Spleen (tissue), 11 donors: Measurements from ENCODE around the gene ARHGEF10L. TPM values are rescaled to one million over a fixed set of nuclear protein-coding genes. Genes with fewer than 3 reads are reported as not detected.

Experiments
- DNase-seq: peaks from one replicate; pipeline ENCODE4 v3.0.0-alpha.2; 2020
- H3K27ac ChIP-seq, 8 donors: fragments of 200-600 bp; sonication (generic) in 7 of 8; 1 replicate in 4 of 8; 2 replicates in 4 of 8; pipeline versions ENCODE4 v1.5.0 to v1.8.0; 2016 to 2021; ENCODE audit warnings: inconsistent platforms in 4 of 8, mild to moderate bottlenecking in 4 of 8, moderate library complexity in 1 of 8
- H3K27me3 ChIP-seq, 7 donors: fragments of 200-600 bp; sonication (generic) in 6 of 7; replicated peaks in 1 of 7; 1 replicate in 4 of 7; 2 replicates in 3 of 7; pipeline versions ENCODE4 v1.5.0 to v1.8.0; 2016 to 2021; ENCODE audit warnings: inconsistent platforms in 3 of 7, mild to moderate bottlenecking in 1 of 7
- H3K36me3 ChIP-seq, 6 donors: fragments of 200-600 bp; sonication (generic) in 5 of 6; 1 replicate in 4 of 6; 2 replicates in 2 of 6; pipeline versions ENCODE4 v1.5.0 to v1.8.0; 2016 to 2021; ENCODE audit warnings: inconsistent platforms in 2 of 6
- H3K4me1 ChIP-seq, 6 donors: fragments of 200-600 bp; sonication (generic) in 5 of 6; 1 replicate in 3 of 6; 2 replicates in 3 of 6; pipeline versions ENCODE4 v1.5.0 to v1.8.0; 2016 to 2021; ENCODE audit warnings: inconsistent platforms in 3 of 6
- H3K4me3 ChIP-seq, 8 donors: fragments of 200-600 bp; sonication (generic) in 7 of 8; 1 replicate in 4 of 8; 2 replicates in 4 of 8; pipeline versions ENCODE4 v1.5.0 to v1.8.0; 2016 to 2021; ENCODE audit warnings: inconsistent platforms in 4 of 8, mild to moderate bottlenecking in 4 of 8, moderate library complexity in 2 of 8
- H3K9me3 ChIP-seq, 8 donors: fragments of 200-600 bp; sonication (generic) in 7 of 8; 1 replicate in 4 of 8; 2 replicates in 4 of 8; pipeline versions ENCODE4 v1.5.0 to v1.8.0; 2016 to 2021; ENCODE audit warnings: inconsistent platforms in 4 of 8
- CTCF ChIP-seq, 11 experiments: fragments of 200-600 bp in 7 of 11; fragments of 450-650 bp in 4 of 11; sonication (generic) in 4 of 11; IDR thresholded peaks in 8 of 11; conservative IDR thresholded peaks in 3 of 11; 1 replicate in 7 of 11; 2 replicates in 4 of 11; pipeline versions ENCODE4 v1.4.0 to v1.8.0; 2016 to 2021; ENCODE audit warnings: antibody characterized with exemption in 11 of 11, inconsistent platforms in 4 of 11, mild to moderate bottlenecking in 1 of 11
- POLR2A ChIP-seq, 3 donors: fragments of 450-650 bp; IDR thresholded peaks; one replicate each; pipeline ENCODE4 v1.5.1; 2017; ENCODE audit warnings: antibody characterized with exemption in 3 of 3, mild to moderate bottlenecking in 1 of 3
- POLR2AphosphoS5 ChIP-seq, 3 donors: sonication (generic); formaldehyde crosslinking; IDR thresholded peaks; one replicate each; pipeline ENCODE4 v1.5.1; 2017; ENCODE audit warnings: antibody characterized with exemption in 3 of 3
- WGBS, 5 donors: extraction: QIAGEN DNeasy Blood & Tissue Kit in 3 of 5; methylation state at CpG; one replicate each; pipeline versions ENCODE4 v1.1.5 to v1.1.7; 2013 to 2018; 5-methylcytosine and 5-hydroxymethylcytosine counted together
- intact Hi-C: fragments of 100-400 bp; cut with DNase I; formaldehyde crosslinking; loops from one replicate; pipeline ENCODE4 v1.15.0; 2023; ENCODE audit warnings: low total_unique reads
- polyA plus RNA-seq, 3 donors: library from polyadenylated mRNA; stranded (reverse); fragments of 200-250 nt; gene quantifications; one replicate each; pipeline ENCODE4 v1.2.1, GENCODE V29; 2013
- total RNA-seq, 7 donors: library from RNA; depleted of rRNA in 3 of 7; stranded (reverse); fragments of >200 nt in 3 of 7; fragmentation: NEBNext Ultra II Directional in 4 of 7; extraction: Animal tissue kit (Norgen Biotek cat#: 25700) in 4 of 7; gene quantifications; one replicate each; pipeline versions ENCODE4 v1.1.0 to v1.2.1, GENCODE V29; 2016 to 2021
- donor health status: healthy with polysubstance abuse.
- donor health status: DM: no; HTN: no; CAD: no; lungs with moderate emphysema.
- donor health status: DM: no; HTN: no; CAD: no.
- donor health status: Bipolar disorder and iron deficiency.
- donor health status: healthy.
- donor health status: DM: no; HTN: no; CAD: no.
- donor health status: DM: yes; HTN: yes; CAD: no.

The ARHGEF10L gene
- total and polyA plus RNA-seq, 10 donors = 10.0 to 40.9 (median 21.4) TPM

- Histone ChIP-seq H3K4me1 (peaks cover 0 to 4% (median 0%) of the 10 kb centered on the region in 6 donors), H3K36me3 (no peaks in the 10 kb centered on the region), H3K4me3 (no peak overlapping the region), H3K27me3 (peaks cover 0 to 41% (median 0%) of the 10 kb centered on the region in 7 donors), H3K9me3 (no peaks in the 10 kb centered on the region), H3K27ac (no peak overlapping the region)
- TF ChIP-seq POLR2AphosphoS5 (IDR thresholded peaks at IDR 0.05) (no peak), POLR2A (IDR thresholded peaks at IDR 0.05) (no peak), CTCF (IDR thresholded peaks at IDR 0.05 in 8 of 11, conservative IDR thresholded peaks at IDR 0.05 in 3 of 11) (no peak)
- WGBS, 5 donors = 80 to 92% (median 90%) methylated on average over 10 of the region's 10 CpGs
- DNase-seq = no peak
- intact Hi-C loops = no loop called here
Observed at GRCh38 chr1:17514776-17515175, 24.7 kb upstream of the ARHGEF10L start.

DNA sequence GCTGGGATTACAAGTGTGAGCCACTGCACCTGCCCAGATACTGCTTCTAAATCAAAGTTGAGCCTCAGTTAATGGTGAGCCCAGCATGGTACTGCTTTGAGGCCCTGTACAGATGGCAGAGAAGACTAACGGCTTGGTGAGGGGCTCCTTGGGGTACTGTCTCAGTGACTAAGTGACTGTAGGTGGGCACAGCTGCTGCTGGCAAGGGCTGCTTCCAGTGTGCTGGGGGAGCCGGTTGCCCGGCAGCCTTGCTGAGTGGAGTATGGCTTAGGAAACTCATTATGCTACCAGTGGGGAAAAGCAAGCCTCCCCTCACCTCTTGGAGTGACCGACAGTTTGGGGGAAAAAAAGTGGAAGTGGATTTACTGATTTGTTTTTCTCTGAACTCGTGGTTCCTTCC, 23.6 kb upstream of the ARHGEF10L start:
- 34 to 47% (median 36%) methylated on average over 5 of the region's 5 CpGs for WGBS, 5 donors
- no peaks in the 10 kb centered on the region for H3K9me3 ChIP-seq
- no peak overlapping the region for H3K27ac ChIP-seq
- no peak overlapping the region for H3K4me3 ChIP-seq
- TF ChIP-seq POLR2AphosphoS5 (IDR thresholded peaks at IDR 0.05) = no peak
- no peak for TF ChIP-seq POLR2A (IDR thresholded peaks at IDR 0.05)
- no peak for TF ChIP-seq CTCF (IDR thresholded peaks at IDR 0.05 in 8 of 11, conservative IDR thresholded peaks at IDR 0.05 in 3 of 11)
- H3K36me3 ChIP-seq = no peaks in the 10 kb centered on the region
- peaks cover 0 to 4% (median 0%) of the 10 kb centered on the region in 6 donors for H3K4me1 ChIP-seq
- no peak for DNase-seq
- H3K27me3 ChIP-seq = peaks cover 0 to 52% (median 0%) of the 10 kb centered on the region in 7 donors
- intact Hi-C loops = no loop called here

- DNase-seq = no peak
- TF ChIP-seq POLR2A (IDR thresholded peaks at IDR 0.05) (no peak), CTCF (IDR thresholded peaks at IDR 0.05 in 8 of 11, conservative IDR thresholded peaks at IDR 0.05 in 3 of 11) (no peak), POLR2AphosphoS5 (IDR thresholded peaks at IDR 0.05) (no peak)
Observed at GRCh38 chr1:17516303-17517214, 22.9 kb upstream of the ARHGEF10L start.

DNA sequence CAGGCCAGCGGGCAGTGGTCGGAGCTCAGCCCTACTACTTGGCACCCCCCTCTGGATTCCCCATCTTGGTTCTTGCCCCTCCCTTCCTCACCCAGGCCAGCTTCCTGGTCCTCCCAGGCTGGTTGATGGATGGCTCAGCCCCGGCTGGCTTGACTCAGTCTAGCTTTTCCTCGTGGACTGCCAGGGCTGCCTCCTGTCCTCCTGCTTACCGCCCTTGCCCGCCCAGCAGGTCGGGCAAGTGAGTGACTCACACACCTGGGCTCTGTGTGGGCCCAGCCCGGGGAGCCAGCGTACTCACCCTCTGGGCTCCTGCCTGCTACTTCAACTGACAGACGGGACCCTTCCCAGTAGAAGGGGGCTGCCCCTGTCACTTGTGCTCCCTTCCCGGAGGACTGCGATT, 19.5 kb upstream of the ARHGEF10L start:
- H3K27me3 ChIP-seq = peaks cover 0 to 73% (median 0%) of the 10 kb centered on the region in 7 donors
- H3K9me3 ChIP-seq = no peaks in the 10 kb centered on the region
- intact Hi-C loops = no loop called here
- no peak overlapping the region for H3K27ac ChIP-seq
- peaks cover 0 to 4% (median 0%) of the 10 kb centered on the region in 6 donors for H3K4me1 ChIP-seq
- H3K36me3 ChIP-seq = no peaks in the 10 kb centered on the region
- 57 to 71% (median 63%) methylated on average over 10 to 12 of the region's 12 CpGs for WGBS, 5 donors
- TF ChIP-seq POLR2A (IDR thresholded peaks at IDR 0.05) (no peak), CTCF (IDR thresholded peaks at IDR 0.05 in 8 of 11, conservative IDR thresholded peaks at IDR 0.05 in 3 of 11) (no peak), POLR2AphosphoS5 (IDR thresholded peaks at IDR 0.05) (no peak)
- no peak overlapping the region for H3K4me3 ChIP-seq
- no peak for DNase-seq

More at GRCh38 chr1:17516303-17517214, 22.9 kb upstream of the ARHGEF10L start:
- 32 to 39% (median 33%) methylated on average over 9 to 13 of the region's 13 CpGs for WGBS, 5 donors
- intact Hi-C loops = no loop called here
- H3K4me3 ChIP-seq = no peak overlapping the region
- no peaks in the 10 kb centered on the region for H3K36me3 ChIP-seq
- H3K27me3 ChIP-seq = peaks cover 0 to 58% (median 0%) of the 10 kb centered on the region in 7 donors
- no peak overlapping the region for H3K27ac ChIP-seq
- H3K4me1 ChIP-seq = peaks cover 0 to 4% (median 0%) of the 10 kb centered on the region in 6 donors
- H3K9me3 ChIP-seq = no peaks in the 10 kb centered on the region
